ENCODE results near the gene CEP85L.

The CEP85L gene

DNA sequence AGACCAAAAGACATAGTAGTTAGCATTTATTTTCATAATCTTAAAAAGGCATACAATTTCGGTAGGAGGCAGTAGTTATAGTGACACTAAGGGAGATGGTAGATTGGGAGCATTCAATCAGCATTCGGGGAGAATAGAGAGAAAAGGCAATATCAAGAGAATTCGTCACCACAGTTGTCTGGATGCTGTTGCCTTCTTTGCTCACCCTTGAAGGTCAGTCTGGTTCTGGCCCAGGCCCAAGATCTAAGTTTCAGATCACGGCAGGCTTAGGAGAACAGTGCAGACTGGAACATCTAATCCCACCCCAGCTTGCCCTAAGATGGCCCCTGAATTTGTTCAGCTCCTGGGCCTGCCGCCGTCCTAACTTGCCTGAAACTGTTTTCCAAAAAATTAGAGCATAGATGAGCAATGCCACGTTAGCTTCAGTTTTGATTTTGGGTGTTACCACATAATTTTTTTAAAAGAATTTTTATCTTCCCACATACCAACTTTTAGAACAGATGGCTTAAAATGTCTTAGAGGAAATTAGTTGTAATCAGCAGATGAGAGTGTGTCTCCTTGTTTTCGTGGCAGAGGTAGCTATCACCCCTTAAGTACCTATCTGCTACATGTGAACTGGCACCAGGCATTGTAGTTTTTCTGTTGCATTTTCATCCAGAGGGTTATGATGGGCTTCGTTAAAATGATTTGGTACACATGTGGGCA, 8.3 kb upstream of the CEP85L start:
- DNase-seq: no peak

DNA sequence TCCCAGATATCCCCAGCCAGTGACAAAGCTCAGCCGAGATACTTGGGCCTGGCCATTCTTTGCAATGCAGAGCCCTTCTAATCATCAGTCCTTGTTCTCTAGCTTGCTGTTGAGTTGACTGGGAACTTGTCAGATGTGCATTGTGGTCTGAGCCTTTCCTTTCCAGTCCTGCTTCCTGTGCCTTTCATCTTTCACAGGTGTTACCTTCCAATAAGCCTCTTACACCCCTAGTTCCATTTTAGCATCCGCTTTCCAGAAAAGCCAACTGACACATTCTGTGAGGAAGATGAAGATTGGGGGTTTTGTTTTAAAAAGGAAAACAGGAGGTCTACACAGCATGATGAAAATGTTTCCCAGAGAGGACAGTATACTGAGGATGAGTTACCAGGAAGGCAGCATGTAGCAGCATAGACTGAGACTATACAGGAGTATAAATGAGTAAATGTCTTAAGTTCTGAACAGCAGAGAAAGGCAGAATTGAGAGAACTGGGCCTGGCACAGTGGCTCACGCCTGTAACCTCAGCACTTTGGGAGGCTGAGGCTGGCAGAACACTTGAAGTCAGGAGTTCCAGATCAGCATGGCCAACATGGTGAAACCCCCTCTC, 5.6 kb upstream of the CEP85L start:
- DNase-seq: no peak

DNA sequence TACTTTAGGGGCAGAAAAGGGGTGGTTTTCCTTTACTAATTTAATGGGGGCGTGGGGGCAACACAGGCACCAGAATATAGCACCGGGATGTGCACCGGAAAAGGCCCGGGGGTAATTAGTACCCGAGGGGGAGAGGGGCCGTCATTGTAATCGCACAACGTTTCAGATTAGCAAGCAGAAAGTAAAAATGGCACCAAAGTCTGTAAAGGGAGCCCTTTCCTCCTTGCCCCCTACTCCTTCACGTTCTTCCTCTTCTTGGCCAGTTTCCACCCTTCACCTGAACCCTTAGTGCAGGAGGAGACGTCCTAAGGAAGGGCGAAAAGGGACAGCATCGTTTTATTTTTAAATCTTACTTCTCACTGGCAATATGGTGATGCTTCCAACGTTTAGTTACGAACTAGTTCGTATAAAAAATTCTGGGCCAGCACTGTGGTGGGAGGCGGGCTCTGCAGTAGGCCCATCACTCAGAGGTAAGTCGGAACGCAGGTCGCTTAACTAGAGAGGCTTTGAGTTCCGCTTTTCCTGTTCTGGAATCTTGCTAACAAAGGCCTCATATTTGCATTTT, 742 bp upstream of the CEP85L start:
- no peak for DNase-seq

DNA sequence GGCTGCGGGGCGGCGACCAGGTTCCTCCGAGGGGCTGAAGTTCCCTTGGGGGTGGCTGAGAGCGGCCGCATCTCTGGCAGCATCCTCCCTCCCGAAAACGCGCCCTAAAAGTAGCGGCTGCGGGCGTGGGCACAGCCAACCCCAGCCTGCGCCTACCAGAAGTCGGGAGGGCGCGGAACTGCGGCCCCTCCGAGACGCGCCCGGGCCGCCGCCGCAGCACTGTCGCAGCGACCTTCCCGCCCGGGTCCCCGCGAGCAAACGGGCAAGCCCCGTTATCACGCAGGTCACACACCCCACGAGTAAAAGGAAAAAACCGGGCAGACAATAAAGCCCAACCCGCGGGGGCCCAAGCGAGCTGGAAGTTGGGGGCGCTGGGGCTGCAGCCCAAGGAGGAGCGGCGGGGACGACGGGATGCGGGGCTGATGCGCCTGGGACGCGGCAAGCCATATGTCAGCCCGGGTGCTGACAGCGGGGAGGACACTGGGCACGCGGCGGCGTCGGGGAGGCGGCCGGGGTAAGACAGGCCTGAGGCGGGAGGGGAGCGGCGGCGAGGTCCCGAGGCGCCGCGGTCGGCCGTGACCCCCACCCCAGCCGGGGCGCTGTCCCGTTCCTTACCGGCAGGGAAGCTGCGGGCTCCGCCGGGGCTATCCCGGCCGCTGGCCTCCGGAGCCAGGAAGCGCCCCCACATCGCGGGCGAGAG, 659 bp downstream of the CEP85L start:
- DNase-seq: no peak

DNA sequence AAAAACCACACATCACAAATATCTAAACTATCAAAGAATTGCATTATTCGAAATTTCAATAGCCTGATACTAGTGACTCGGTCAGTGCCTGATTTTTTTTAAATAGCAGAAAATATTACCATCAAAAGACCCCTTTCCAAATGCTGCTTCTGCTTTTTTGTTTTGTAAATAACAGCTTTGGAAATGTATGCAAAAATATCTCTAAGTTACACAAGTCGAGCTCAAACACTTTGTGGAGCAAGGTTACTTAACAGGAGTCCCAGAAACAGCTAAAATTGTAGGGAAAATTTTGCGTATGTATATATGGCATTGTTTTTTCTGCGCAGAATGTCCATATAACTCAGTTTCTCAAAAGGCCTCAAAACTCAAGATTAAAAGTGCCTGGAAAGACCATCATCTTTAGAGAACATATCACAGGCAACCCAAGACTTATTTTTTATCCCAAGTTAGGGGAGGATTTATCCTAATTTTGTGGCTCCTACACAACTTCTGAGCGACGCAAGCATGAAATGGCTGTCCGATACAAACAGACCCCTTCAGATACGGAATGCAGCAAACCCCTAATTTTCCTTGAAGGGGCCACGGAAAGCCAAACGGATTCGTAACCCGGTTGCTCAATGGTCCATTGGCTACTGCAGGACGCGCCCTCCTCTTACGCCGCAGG, 1.3 kb downstream of the CEP85L start:
- DNase-seq: peak; percentile 56

DNA sequence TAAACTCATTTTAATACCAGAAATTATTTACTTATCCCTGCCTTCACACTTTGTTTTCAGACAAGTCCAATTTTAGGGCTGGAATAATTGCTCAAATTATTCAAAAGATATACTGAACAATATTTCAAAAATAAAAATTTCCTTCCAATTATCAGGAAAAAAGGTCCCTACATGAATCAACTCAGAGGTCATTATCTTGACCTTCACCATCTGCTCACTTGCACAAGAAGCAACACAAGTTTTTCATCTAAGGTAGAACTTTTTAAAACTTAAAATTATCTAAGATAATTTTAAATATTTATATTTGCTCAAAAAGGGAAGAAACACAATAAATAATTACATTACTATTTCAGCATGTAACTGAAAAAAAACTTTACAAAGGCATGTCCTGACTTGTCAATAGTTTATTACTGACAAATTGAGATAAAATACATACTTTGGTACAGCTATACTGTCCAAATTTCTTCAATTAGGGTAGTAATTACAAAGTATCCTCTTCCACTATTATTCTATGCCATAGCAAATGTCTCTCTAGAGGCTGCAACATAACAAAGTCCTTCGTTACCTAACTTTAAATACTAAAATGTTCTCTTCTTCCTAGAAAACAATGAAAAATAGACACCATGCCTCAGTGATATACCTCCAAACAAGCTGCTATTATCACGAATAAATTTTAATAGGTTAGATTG, 2.4 kb downstream of the CEP85L start:
- DNase-seq: no peak

DNA sequence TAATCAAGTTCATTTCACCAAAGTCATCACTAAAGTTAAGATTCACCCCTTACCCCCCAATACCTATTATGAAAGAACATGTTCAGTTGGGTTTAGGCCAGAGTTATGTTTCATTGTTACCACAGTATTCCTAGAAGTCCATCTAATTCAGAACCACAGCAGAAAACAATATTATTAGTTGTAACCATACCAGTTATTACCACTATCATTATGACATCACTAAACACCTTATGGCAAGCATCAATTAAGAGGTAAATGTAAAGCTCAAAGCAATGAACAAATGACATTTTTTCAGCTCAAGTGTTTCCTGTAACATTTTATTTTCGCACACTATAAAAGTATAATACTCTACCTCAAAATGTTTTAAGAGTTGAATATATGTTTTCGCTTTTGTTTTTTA, 4.4 kb downstream of the CEP85L start:
- no peak for DNase-seq

DNA sequence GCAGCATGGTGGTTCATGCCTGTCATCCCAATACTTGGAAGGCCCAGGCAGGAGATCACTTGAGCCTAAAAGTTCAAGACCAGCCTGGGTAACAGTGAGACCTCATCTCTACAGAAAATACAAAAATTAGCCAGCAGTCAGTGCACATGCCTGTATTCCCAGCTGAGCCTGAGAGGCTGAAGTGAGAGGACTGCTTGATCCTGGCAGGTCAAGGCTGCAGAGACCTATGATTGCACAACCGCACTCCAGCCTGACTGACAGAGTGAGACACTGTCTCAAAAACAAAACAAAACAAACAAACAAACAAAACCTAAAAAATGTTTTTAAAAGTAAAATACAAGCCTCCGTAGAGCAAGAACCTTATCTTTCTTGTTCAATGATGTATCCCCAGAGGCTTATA, 6.0 kb downstream of the CEP85L start:
- no peak for DNase-seq

DNA sequence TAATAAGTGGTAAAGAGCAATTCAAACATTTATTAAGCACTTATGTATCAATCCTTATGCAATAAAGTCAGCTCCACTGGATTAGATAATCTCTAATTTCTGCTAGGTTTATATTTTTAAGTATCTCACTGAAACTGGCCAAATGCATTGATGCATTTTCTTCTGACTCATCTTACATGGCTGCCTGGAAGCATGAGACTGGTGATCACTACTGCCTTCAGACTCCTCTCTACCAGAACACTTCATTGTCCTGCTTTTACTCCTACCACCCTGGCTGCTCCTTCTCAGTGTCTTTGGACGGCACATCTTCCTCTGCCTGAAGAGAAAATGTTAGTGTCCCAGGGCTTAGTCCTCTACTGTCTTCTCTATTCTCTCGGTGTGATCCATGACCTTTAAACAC, 7.4 kb downstream of the CEP85L start:
- no peak for DNase-seq

DNA sequence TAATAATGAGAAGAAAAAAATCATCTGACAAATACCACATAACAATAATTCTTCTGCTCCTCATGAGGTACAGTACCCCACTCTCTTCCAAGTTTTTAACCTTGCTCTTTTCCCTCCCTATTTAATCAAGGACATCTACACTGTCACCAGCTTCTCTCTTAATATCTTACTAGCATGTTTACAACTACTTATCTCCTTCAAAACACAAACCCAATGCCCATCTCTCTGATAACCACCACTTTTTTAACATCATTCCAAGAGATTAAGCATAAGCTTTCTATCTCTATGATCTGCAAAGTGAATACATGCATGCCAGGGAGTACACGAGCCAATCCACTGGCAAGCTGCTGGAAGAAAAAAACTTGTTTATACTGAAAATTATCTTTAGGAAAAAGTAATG, 10.3 kb downstream of the CEP85L start:
- no peak for DNase-seq

DNA sequence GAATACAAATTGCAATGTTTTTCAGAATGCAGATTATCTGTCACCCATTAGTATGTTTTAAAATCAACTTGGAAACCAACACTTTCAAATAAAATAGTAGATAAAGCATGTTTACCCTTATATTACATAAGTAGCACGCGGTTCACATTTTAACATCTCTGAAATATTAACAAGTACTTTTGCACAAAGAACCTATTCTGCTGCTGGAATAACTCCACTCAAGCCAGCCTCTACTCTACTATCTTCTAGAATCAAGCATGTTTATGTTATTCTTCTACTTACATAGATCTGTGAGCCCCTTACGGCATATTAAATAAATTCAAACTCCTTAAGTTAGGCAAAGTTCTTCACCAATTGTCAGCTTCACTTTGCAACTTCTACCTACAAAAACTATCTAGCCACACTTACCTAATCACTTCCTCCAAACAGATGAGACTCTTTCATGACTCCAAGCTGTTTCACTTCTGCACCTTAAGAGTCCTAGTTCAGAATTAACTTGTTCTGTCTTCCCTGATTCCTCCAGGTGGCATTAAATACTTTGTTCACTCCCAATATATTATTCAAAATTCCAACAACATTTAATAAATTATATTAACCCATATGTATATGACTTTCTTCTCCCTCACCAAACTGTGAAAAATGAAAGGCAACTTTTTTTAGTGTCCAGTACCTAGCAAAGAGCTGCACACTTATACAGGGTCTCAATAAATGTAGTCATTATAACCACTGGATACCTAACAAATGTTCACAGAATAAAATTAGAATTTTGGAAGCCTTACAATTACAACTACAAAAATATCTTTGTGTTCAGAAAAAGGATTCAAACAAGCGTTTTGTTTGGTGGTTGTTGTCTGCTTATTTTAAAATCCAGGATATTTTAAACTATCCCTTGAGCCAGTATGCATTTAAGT, 12.1 kb downstream of the CEP85L start:
- no peak for DNase-seq

DNA sequence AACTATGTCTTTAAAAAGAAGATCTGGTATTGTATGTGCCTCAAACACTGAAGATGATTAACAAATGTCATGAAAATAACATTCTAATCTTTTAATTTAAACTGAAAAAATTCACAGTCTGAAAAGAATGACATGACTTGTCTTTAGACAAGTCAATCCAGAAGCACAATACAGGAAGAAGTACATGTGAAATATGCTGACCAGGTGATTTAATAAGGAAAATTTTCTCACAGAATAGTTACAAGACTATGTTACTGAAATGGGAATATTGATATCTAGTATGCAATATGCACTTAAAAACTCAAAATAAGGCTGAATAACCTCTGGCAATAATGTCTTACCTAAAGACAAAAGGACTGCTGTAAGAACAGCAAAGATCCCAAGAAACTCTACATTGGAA, 13.1 kb downstream of the CEP85L start:
- DNase-seq: no peak

DNA sequence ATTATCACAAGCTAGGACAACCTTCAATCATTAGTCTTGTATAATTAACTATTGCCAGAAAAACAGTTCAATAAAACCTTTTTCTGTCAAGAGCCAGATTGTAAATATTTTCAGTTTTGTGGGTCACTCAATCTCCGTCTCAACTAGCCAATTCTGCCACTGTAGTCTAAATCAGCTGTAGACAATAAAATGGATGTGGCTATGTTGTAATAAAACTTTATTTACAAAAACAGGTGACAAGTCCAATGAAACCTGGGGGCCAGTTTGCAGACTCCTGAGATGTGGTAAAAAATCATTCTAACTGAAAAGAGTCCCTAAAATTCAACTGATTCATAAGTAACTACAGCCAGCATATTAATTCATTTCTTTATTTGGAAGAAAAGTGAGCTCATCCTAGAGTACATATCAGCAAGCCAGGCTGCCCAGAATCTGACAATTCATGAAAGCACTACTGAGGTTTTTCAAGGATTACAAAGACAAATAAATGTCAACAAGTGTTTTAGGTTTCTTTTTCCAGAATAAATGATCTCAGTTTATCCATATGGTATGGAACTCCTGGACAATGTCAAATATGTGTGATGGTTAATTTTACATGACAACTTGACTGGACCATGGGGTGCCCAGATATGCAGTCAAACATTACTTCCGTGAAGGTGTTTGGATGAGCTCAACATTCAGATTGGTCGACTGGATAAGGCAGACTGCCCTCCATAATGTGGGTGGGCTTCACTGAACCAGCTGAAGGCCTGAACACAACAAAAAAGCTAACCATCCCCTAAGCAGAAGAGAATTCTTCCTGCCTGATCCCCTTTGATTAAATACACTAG, 15.3 kb downstream of the CEP85L start:
- DNase-seq: no peak

DNA sequence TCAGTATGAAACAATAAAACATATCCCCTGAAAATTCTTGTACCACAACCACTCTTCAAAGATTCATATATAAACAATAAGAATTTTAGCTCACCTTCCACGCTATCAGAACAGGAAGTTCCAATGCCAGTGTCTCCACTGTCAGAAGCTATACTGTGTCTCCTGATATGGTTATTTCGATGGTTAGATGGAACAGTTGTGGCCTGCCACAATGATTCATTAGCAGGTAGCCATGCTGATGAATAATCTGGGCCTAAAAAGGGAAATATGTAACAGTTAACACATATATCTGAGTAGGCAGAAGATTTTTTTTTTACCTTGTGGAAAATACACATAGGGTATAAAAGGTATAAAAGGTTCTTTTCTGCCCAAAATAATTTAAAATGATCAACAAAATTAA, 19.0 kb downstream of the CEP85L start:
- no peak for DNase-seq

DNA sequence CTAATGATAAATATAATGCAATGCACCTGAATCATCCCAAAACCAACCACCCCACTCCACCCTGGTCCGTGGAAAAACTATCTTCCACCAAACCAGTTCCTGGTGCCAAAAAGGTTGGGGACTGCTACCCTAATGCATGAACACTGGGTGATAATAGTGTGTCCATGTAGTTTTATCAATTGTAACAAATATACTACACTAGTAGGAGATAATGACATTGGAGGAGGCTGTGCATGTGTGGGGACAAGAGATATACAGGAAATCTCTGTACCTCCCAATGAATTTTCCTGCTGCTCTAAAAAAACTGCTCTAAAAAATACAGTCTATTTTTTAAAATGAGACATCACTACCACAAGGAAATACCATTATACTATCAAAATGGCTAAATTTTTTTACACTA, 20.5 kb downstream of the CEP85L start:
- no peak for DNase-seq

DNA sequence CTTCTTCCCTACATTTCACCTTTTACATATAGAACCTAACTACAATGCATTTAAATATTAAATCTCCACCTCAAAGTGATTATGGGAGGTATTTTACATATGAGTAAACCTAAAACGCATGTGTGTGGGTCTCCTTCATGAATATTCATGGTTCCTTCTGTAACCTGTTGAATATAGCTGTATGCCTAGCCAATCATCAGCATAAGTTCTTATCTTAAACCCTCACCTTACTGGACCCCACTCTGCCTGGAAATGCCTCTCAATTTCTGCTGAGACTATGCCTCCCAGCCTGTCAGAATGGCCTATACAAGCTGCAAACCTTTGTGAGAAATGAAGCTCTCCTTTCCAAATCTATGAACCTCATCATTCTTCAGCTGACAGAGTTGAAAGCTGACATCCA, 21.3 kb downstream of the CEP85L start:
- DNase-seq: no peak

DNA sequence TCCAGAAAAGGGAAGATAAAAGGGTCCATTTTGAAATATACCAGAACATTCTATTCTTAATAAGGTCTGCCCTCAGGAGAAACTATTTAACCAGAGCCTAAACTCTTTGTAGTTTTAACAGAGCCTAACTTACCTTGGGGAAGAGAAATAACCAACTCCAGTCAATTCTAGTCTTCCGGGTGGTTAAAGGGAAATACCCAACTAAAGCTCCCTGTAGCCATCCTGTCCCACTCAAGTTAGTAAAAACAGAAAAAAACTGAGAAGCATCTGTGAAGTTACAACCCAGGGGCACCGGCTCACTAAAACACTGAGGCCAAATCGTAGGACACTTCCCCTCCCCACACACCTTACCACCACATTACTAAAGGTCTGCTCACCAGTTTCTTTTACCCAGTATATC, 23.7 kb downstream of the CEP85L start:
- no peak for DNase-seq

DNA sequence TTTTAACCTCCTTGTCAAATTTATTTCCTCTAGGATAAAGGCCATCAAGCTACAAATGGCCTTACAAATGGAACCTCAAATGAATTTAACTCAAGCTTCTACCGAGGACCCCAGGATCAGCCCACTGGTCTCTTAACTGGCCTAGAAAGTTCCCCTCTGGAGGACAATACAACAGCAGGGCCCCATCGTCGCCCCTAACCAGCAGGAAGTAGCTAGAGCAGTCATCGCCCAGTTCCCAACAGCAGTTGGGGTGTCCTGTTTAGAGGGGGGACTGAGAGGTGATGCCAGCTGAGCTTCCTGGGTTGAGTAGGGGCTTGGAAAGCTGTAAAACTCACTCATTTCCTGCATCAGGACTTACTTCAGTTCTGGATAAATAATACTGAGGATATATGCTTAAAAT, 25.6 kb downstream of the CEP85L start:
- no peak for DNase-seq

DNA sequence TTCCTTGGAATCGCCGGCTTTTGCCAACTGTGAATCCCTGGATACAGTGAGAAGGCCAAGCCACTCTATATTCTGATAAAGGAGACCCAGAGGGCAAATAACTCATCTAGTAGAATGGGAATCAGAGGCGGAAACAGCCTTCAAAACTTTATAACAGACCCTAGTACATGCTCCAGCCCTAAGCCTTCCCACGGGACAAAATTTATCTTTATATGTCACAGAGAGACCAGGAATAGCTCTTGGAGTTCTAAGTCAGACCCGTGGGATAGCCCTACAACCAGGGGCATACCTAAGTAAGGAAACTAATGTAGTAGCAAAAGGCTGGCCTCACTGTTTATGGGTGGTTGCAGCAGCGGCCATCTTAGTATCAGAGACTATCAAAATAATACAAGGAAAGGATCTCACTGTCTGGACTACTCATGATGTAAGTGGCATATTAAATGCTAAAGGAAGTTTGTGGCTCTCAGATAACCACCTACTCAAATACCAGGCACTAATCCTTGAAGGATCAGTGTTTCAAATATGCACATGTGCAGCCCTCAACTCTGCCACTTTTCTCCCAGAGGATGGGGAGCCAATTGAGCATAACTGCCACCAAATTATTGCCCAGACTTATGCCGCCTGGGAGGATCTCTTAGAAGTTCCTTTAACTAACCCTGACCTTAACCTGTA, 29.5 kb downstream of the CEP85L start:
- no peak for DNase-seq

DNA sequence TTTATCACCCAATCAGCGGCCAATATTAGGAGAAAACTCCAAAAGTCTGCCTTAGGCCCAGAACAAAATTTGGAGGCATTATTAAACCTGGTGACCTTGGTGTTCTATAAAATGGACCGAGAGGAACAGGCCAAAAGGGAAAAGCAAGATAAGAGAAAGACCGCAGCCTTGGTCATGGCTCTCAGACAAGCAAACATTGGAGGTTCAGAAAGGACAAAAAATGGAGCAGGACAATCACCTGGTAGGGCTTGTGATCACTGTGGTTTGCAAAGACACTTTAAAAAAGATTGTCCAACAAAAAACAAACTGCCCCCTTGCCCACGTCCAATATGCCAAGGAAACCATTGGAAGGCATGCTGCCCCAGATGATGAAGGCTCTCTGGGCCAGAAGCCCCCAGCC, 31.2 kb downstream of the CEP85L start:
- DNase-seq: no peak
